NCI-H2081 (cell line): ENCODE data around the gene STX1B.
"Not testable (repeated sequence)": the region's sequence is repeated elsewhere in the genome, so short reads cannot be mapped to it uniquely, and the experiment has no call there.

Experiments
- DNase-seq, 2 experiments: peaks; one replicate each; lab custom pipeline; 2025; lab: John Stamatoyannopoulos, UW

The STX1B gene

GRCh38 chr16:30951750-30952149 is 58.7 kb downstream of the STX1B start:
- no peak for DNase-seq

- DNase-seq, result no peak
Observed at GRCh38 chr16:30951193-30951592, 59.2 kb downstream of the STX1B start.

DNA sequence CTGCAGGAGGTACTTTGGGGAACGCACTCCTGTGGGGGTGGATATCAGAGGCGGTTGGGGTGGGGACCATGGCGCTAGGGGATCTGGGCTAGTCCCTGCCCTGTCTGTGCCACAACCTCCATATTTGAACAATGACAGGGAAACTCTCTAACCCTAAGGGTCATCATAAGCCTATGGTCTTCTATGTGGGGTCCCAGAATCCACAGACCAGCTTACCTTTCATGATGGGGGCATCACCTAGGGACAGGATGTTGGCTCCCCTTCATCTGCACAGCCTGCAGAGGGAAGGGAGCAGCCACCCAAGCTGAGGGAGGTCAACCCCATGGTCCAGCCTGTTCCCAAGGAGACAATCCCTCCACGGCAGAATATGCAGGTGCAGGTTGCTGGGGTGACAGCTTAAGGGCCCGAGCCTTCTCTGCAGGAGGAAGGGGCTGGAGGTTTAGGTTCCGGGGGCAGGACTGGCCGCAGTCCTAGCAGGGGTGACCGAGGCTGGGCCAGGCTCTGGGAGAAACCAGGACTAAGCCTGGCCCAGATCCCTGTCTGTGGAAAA is 59.8 kb downstream of the STX1B start:
- DNase-seq, result no peak

GRCh38 chr16:30949650-30950515 is 60.6 kb downstream of the STX1B start:
- DNase-seq, result no peak

DNA sequence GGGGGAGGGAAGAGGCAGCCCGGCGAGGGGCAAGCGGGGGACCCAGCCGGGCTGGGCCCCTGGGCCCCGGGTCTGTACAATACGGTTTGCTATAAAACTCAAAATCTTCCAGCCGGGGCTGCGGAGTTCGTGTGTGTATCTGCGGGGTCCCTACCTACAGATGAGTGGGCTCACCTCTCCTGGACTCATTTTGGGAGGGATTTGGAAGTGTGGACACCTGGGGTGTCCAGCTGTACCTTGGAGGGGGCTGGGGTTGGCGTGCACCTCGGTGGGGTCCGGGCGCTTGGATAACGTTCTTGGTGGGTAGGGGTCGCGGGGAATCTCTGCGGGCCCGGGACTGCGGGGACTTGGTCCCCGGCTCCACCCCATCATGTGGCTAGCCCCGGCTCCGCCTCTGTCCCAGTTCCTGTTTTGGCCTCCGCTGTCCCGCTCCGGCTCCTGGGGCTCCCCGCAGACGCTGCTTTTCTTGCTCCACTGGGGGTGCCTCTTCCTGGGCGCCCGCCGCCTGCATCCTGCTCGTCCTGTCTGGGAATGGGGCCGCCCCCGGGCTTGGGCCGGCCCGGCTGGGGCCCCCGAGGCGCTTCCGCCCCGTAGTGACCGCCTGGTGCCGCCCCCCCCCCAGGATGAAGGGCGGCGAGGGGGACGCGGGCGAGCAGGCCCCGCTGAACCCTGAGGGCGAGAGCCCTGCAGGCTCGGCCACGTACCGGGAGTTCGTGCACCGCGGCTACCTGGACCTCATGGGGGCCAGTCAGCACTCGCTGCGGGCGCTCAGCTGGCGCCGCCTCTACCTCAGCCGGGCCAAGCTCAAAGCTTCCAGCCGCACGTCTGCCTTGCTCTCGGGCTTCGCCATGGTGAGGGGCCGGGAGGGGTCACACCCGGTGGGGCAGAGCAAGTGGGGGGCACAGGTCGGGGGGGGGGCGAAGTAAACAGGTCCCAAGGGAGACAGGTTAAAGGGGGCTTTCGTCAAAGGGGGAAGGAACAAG is 61.5 kb downstream of the STX1B start, which contains the start of gene ORAI3:
Gene ORAI3 (plus strand): TSS at position 402 of the 983 bp plus-strand sequence. CDS start 222 bp downstream, at position 624.
- peak in 1 of 2 experiments; percentile 3 for DNase-seq

- DNase-seq, result peak in 1 of 2 experiments; percentile 28
Observed at GRCh38 chr16:30947859-30948666, 62.4 kb downstream of the STX1B start.

DNA sequence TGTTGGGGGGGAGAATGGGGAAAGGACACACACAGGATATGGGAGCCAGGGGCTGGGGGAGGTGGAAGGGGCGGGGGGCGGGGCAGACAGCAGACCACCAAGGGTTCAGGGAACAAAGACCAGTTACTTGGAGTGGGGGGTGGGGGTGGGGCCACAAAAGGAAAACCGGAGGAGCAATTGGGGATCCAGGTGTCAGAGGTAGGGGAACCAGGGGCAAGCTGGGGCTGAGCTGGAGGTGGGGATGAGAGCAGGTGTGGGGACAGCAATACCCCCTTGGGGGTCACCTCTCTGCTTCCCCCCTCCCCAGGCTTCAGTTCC is 62.9 kb downstream of the STX1B start:
- no peak for DNase-seq

DNA sequence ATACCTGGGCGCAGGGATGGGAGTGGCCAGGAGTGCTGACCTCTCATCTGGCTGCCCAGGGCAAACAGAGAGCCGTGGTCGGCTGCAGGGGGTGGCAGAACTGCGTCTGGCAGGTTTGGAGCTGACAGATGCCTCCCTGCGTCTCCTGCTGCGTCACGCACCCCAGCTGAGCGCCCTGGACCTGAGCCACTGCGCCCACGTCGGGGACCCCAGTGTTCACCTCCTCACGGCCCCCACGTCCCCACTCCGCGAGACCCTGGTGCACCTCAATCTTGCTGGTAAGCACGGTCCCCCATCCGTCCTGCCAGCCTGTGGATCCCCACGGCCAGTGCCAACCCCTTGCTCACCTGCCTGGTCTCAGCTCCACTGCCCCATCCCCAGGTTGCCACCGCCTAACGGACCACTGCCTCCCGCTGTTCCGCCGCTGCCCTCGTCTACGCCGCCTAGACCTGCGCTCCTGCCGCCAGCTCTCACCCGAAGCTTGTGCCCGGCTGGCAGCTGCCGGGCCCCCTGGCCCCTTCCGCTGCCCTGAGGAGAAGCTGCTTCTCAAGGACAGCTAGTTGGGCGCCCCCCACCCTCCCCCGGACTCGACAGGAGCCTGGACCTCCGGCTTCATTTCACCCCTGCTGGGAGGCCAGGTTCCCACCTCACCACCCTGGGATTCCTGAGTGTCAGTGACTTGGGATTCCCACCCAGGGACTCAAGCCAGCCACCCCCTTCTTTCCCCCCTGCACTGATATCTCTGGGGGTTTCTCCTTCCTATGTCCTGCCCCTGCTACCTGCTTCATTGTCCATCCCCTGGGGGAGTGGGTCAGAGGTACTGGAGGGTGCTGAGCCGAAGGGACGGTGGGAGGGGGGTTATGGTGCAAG is 63.5 kb downstream of the STX1B start:
- DNase-seq, result no peak

GRCh38 chr16:30944352-30944751 is 66.1 kb downstream of the STX1B start:
- DNase-seq, result no peak

DNA sequence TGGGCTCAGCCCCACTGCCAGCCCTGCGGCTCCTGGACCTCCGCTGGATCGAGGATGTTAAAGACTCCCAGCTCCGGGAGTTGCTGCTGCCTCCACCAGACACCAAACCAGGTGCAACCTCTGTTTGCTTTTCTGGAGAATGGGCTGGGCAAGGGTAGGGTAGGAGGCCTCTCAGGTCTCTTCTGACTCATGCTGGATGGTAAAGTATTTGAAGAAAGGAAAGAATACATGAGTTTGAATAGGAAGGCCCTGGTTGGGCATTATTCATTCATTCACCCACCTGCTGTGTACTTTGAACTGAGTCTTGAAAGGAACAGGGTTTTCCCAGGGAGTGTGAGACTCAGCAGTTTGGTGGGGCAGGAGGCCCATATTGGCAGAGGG is 68.0 kb downstream of the STX1B start:
- DNase-seq, result no peak

DNA sequence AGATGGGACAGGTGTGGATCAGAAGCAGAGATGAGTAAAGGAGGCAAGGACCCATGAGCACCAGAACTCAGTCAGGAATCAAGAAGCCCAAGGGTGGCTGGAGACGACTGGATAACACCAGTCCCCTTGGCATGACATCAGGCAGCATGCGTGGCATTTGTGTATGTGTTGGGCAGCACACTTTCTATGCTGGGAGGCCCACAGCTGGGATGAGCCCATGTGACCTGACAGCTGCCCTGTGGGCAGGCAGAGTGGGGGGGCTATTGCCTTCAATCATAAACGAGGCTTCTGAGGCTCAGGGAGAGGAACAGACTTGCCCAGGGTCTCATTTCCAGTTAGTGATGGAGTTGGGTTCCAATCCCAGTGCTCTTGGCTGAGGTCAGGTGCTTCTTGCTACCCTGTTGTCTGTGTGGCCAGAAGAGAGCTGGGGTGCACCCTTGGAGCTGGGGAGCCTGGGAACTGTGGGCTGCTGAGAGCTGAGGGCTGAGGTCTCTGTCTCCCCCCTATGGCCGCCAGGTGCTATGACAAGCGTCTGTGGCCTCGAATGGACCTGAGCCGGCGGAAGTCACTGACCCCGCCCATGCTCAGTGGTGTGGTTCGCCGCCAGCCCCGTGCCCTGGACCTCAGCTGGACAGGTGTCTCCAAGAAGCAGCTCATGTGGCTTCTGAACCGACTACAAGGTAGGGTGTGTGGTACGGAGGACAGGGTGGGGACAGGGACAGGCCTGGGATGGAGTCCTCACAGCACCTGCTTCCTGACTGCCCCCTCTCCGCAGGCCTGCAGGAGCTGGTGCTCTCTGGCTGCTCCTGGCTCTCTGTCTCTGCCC is 68.6 kb downstream of the STX1B start:
- DNase-seq, result peak; percentile 52 to 53

DNA sequence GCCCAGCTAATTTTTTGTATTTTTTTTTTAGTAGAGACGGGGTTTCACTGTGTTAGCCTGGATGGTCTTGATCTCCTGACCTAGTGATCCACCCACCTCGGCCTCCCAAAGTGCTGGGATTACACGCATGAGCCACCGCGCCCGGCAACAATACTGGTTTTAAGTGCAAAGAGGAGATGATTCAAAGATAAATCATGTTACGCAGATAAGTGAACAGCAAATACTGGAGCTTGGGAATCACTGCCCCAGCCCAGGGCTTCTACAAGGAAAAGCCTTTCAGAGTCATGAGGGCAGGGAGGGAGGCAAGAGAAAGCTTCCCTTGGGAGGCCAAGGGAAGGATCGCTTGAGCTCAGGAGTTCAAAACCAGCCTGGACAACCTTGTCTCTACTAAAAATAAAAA is 70.9 kb downstream of the STX1B start:
- DNase-seq, result not testable (repeated sequence)
